Measurements from ENCODE around the gene TNFSF4. TPM values are rescaled to one million over a fixed set of nuclear protein-coding genes. Genes with fewer than 3 reads are reported as not detected.

TNFSF4 gene
- total RNA-seq, 1 donor from 2014 or later, result 3.3 TPM

- H3K36me3 Mint-ChIP-seq (ENCODE audit: low read depth, unreplicated experiment), result no peaks in the 10 kb centered on the region
- no peak for FAIRE-seq
- H2AFZ ChIP-seq (ENCODE audit: low read depth, low read length), result no peak overlapping the region
- DNase-seq (ENCODE audit: low read depth), result no peak
- no peak overlapping the region for H3K4me2 ChIP-seq (ENCODE audit: low read length)
- H3K27ac Mint-ChIP-seq (ENCODE audit: unreplicated experiment), result no peak overlapping the region
- peaks cover 16% of the 10 kb centered on the region for H3K9me3 Mint-ChIP-seq (ENCODE audit: unreplicated experiment)
- no peak overlapping the region for H3K4me3 ChIP-seq (ENCODE audit: insufficient read depth, low read depth, low read length)
- no peaks in the 10 kb centered on the region for H3K79me2 ChIP-seq (ENCODE audit: insufficient read depth, low read length)
- H3K27ac ChIP-seq (ENCODE audit: low read depth, low read length), result no peak overlapping the region
- H3K9me3 ChIP-seq (ENCODE audit: insufficient read depth, low read depth, low read length), result no peaks in the 10 kb centered on the region
- H3K9ac ChIP-seq (ENCODE audit: low read length), result no peak overlapping the region
- no peaks in the 10 kb centered on the region for H3K4me1 ChIP-seq (ENCODE audit: insufficient read depth, low read length)
- H3K36me3 ChIP-seq (ENCODE audit: insufficient read depth, low read length), result no peaks in the 10 kb centered on the region
- no peak overlapping the region for H3K4me3 Mint-ChIP-seq (ENCODE audit: unreplicated experiment)
- peaks cover 3% of the 10 kb centered on the region for H3K4me1 Mint-ChIP-seq (ENCODE audit: low read depth, unreplicated experiment)
- TF ChIP-seq EZH2 (IDR thresholded peaks at IDR 0.05; ENCODE audit: insufficient read depth, low read length), result no peak
- TF ChIP-seq, protein P1, sequence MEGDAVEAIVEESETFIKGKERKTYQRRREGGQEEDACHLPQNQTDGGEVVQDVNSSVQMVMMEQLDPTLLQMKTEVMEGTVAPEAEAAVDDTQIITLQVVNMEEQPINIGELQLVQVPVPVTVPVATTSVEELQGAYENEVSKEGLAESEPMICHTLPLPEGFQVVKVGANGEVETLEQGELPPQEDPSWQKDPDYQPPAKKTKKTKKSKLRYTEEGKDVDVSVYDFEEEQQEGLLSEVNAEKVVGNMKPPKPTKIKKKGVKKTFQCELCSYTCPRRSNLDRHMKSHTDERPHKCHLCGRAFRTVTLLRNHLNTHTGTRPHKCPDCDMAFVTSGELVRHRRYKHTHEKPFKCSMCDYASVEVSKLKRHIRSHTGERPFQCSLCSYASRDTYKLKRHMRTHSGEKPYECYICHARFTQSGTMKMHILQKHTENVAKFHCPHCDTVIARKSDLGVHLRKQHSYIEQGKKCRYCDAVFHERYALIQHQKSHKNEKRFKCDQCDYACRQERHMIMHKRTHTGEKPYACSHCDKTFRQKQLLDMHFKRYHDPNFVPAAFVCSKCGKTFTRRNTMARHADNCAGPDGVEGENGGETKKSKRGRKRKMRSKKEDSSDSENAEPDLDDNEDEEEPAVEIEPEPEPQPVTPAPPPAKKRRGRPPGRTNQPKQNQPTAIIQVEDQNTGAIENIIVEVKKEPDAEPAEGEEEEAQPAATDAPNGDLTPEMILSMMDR (IDR thresholded peaks at IDR 0.05; ENCODE audit: insufficient read depth, low read depth, low read length), result no peak
- H4K20me1 ChIP-seq (ENCODE audit: insufficient read depth, low read length), result no peaks in the 10 kb centered on the region
- no peaks in the 10 kb centered on the region for H3K27me3 ChIP-seq (ENCODE audit: insufficient read depth, low read length)
- H3K27me3 Mint-ChIP-seq (ENCODE audit: low read depth, unreplicated experiment), result no peaks in the 10 kb centered on the region
Measured at GRCh38 chr1:173245892-173246291, 38.8 kb upstream of the TNFSF4 start.

GRCh38 chr1:173243300-173243699 lies 36.2 kb upstream of the TNFSF4 start:
- no peaks in the 10 kb centered on the region for H3K79me2 ChIP-seq (ENCODE audit: insufficient read depth, low read length)
- no peak overlapping the region for H3K4me2 ChIP-seq (ENCODE audit: low read length)
- H3K4me1 ChIP-seq (ENCODE audit: insufficient read depth, low read length), result no peaks in the 10 kb centered on the region
- H2AFZ ChIP-seq (ENCODE audit: low read depth, low read length), result no peak overlapping the region
- no peaks in the 10 kb centered on the region for H3K36me3 ChIP-seq (ENCODE audit: insufficient read depth, low read length)
- Mint-ChIP-seq H3K9me3 (ENCODE audit: unreplicated experiment) (peaks cover 16% of the 10 kb centered on the region), H3K27ac (ENCODE audit: unreplicated experiment) (no peak overlapping the region), H3K4me1 (ENCODE audit: low read depth, unreplicated experiment) (peaks cover 3% of the 10 kb centered on the region), H3K4me3 (ENCODE audit: unreplicated experiment) (no peak overlapping the region), H3K27me3 (ENCODE audit: low read depth, unreplicated experiment) (no peaks in the 10 kb centered on the region), H3K36me3 (ENCODE audit: low read depth, unreplicated experiment) (peaks cover 3% of the 10 kb centered on the region)
- H3K9ac ChIP-seq (ENCODE audit: low read length), result no peak overlapping the region
- TF ChIP-seq, protein P1 (IDR thresholded peaks at IDR 0.05; ENCODE audit: insufficient read depth, low read depth, low read length), result no peak
- TF ChIP-seq EZH2 (IDR thresholded peaks at IDR 0.05; ENCODE audit: insufficient read depth, low read length), result no peak
- FAIRE-seq, result no peak
- H3K27ac ChIP-seq (ENCODE audit: low read depth, low read length), result no peak overlapping the region
- no peak overlapping the region for H3K4me3 ChIP-seq (ENCODE audit: insufficient read depth, low read depth, low read length)
- H3K9me3 ChIP-seq (ENCODE audit: insufficient read depth, low read depth, low read length), result no peaks in the 10 kb centered on the region
- no peak for DNase-seq (ENCODE audit: low read depth)
- no peaks in the 10 kb centered on the region for H3K27me3 ChIP-seq (ENCODE audit: insufficient read depth, low read length)
- no peaks in the 10 kb centered on the region for H4K20me1 ChIP-seq (ENCODE audit: insufficient read depth, low read length)

GRCh38 chr1:173241528-173242347 lies 34.6 kb upstream of the TNFSF4 start:
- Mint-ChIP-seq H3K4me3 (ENCODE audit: unreplicated experiment) (no peak overlapping the region), H3K27me3 (ENCODE audit: low read depth, unreplicated experiment) (no peaks in the 10 kb centered on the region), H3K27ac (ENCODE audit: unreplicated experiment) (no peak overlapping the region), H3K9me3 (ENCODE audit: unreplicated experiment) (peaks cover 16% of the 10 kb centered on the region), H3K36me3 (ENCODE audit: low read depth, unreplicated experiment) (peaks cover 3% of the 10 kb centered on the region), H3K4me1 (ENCODE audit: low read depth, unreplicated experiment) (peaks cover 3% of the 10 kb centered on the region)
- Histone ChIP-seq H3K4me1 (ENCODE audit: insufficient read depth, low read length) (no peaks in the 10 kb centered on the region), H3K4me2 (ENCODE audit: low read length) (no peak overlapping the region), H3K36me3 (ENCODE audit: insufficient read depth, low read length) (no peaks in the 10 kb centered on the region), H3K27ac (ENCODE audit: low read depth, low read length) (no peak overlapping the region), H3K27me3 (ENCODE audit: insufficient read depth, low read length) (no peaks in the 10 kb centered on the region), H3K4me3 (ENCODE audit: insufficient read depth, low read depth, low read length) (no peak overlapping the region), H3K9ac (ENCODE audit: low read length) (no peak overlapping the region), H3K79me2 (ENCODE audit: insufficient read depth, low read length) (no peaks in the 10 kb centered on the region), H2AFZ (ENCODE audit: low read depth, low read length) (no peak overlapping the region), H4K20me1 (ENCODE audit: insufficient read depth, low read length) (no peaks in the 10 kb centered on the region), H3K9me3 (ENCODE audit: insufficient read depth, low read depth, low read length) (no peaks in the 10 kb centered on the region)
- no peak for TF ChIP-seq EZH2 (IDR thresholded peaks at IDR 0.05; ENCODE audit: insufficient read depth, low read length)
- TF ChIP-seq, protein P1 (IDR thresholded peaks at IDR 0.05; ENCODE audit: insufficient read depth, low read depth, low read length), result no peak
- DNase-seq (ENCODE audit: low read depth) (no peak), FAIRE-seq (no peak)
